ENCODE measurements around the gene TENT5A.
"Not testable (repeated sequence)": the region's sequence is repeated elsewhere in the genome, so short reads cannot be mapped to it uniquely, and the experiment has no call there.

Gene TENT5A

GRCh38 chr6:81750681-81751387 is 1.6 kb downstream of the TENT5A start:
- DNase-seq (ENCODE audit: low read depth) = no peak

DNA sequence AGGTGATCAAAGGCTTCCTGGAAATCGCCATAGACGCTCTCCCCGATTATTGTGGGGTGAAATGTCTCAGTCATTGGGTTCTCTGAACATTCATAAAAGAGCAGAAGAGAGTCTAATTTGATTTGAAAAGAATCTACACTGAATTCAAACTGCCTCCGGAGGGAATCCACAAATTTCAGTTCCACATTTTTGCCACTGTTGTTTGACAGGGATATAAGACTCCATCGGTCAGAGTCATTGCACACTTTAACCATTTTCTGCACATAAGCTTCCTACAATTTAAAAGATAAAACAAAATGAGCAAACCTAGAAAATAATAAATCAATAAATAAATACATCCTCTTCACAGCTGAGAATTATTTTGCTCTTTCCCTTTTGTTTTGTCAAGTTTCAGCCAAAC is 2.3 kb downstream of the TENT5A start:
- no peak for DNase-seq (ENCODE audit: low read depth)

GRCh38 chr6:81749707-81750106 is 2.8 kb downstream of the TENT5A start:
- no peak for DNase-seq (ENCODE audit: low read depth)

DNA sequence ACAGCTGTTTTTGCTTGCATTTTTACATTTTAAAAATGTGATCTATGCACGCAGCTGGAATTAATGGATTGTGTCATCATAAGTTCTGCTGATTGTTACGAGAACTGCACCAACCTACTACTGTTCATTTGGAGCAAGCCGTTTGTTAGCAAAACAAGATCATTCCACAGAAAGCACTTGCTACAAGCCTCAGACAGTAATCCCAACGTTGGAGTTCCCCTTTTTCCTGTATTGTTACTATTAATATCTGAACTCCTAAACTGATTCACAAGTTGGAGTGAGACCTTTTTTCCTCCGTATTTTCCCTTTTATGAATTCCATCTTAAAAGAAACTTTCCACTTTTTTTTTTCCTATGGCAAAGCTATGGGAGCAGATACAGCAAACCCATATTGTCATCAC is 3.5 kb downstream of the TENT5A start:
- DNase-seq (ENCODE audit: low read depth) = no peak

DNA sequence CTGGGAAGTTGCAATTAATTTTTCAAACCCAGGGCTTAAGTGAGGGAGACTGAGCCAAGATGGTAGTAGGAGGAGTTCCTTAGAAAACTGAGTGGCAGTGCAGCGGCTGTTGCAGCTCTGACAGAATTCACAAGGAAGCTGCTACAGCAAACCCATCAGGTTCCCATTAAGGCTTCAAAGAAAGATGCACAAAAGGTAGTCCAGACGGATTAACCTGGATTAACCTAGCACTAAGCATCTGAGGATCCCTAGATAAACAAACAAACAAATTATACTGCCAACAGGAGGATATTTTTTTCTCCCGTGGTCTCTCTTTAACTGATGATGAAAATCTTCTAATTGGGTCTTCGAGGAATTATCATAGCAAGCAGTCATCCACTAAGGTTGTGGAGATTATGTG is 5.2 kb downstream of the TENT5A start:
- no peak for DNase-seq (ENCODE audit: low read depth)

GRCh38 chr6:81744131-81744530 is 8.3 kb downstream of the TENT5A start:
- no peak for DNase-seq (ENCODE audit: low read depth)

- no peak for DNase-seq (ENCODE audit: low read depth)
These were observed 8.8 kb downstream of the TENT5A start for GRCh38 chr6:81743649-81744048.

GRCh38 chr6:81741689-81742088 is 10.8 kb downstream of the TENT5A start:
- DNase-seq (ENCODE audit: low read depth) = no peak

DNA sequence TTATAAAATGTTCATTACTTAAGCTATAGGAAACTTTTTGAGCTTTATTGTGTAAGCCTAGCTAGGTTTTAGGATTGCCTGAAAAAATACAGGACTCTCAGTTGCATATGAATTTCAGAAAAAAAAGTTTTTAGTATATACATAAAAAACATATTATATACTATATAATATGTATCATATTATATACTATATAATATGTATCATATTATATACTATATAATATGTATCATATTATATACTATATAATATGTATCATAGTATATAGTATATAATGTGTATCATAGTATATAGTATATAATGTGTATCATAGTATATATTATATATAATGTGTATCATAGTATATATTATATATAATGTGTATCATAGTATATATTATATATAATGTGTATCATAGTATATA is 11.9 kb downstream of the TENT5A start:
- not testable (repeated sequence) for DNase-seq (ENCODE audit: low read depth)

DNA sequence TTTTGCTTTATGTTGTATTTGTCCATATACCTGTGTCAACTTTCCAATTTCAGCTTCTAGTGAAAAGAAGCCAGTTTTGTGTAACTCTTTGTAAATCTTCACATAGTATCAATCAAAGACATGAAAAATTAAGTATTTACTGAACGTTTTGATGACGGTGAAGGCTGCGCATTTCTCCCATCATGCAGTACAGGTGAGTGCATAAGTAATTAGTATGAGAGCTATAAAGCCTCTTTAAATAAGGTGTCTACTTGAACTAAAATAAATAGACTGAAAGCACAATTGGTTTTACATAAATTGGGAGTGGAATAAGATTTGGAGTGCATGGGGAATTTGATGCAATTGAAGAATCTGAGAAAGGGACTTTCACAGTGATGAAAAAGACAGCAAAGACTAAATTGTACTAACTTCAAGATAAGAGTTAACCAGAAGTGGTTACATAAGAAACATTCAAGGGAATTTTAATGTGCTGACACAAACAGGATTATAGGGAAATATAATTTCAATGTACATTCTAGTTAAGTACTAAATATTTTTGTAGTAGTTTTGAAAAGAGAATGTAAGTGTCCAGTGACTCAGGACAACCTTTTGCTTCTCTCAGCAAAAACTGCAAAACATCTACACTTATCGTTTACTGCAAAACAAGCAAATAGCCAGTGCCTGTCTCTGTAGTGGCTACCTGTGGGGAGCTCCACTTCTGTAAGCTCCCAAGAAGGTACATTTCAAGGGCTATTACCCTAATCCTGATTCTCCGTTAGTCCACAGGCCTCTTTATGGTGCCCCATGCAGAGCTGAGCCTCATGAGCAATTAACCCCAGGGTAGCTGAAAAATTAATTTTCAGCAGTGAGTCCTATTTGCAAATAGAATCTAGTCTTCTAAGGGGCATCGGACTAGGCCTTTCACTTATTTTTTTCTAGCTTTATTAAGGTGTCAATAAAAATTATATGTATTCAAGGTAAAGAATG is 13.0 kb downstream of the TENT5A start:
- no peak for DNase-seq (ENCODE audit: low read depth)

- DNase-seq (ENCODE audit: low read depth) = no peak
These were observed 16.1 kb downstream of the TENT5A start for GRCh38 chr6:81736428-81736827.

DNA sequence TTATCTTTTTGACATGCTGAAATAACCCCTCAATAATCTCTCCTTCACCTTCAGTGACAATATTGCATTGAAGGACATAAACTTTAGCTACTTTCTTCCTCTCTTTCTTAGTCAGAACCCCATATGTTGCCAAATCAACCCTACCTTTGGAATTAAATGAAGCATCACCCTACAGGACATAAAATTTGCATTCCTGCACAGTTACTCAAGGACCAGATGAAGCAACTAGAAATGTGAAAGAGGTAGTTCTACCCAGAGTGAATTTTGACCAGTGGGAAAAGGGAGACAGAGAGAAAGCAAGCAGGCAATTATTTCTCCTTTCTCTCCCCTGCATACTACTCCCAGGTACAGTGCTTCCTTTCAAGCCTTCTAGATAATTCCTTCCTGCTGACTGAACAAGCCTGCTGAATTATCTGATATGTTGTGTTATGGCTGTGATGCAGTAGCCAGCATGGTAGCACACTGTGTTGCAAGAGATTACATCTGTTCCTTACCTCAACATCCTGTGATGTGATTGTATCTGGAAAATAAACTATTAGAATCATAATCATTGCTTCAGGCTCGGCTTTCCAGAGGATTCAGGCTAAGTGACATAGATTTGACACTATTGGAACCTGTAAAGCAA is 16.6 kb downstream of the TENT5A start:
- no peak for DNase-seq (ENCODE audit: low read depth)

GRCh38 chr6:81734500-81735150 is 17.9 kb downstream of the TENT5A start:
- DNase-seq (ENCODE audit: low read depth) = no peak

- DNase-seq (ENCODE audit: low read depth) = no peak
These were observed 18.4 kb downstream of the TENT5A start for GRCh38 chr6:81734081-81734480.

DNA sequence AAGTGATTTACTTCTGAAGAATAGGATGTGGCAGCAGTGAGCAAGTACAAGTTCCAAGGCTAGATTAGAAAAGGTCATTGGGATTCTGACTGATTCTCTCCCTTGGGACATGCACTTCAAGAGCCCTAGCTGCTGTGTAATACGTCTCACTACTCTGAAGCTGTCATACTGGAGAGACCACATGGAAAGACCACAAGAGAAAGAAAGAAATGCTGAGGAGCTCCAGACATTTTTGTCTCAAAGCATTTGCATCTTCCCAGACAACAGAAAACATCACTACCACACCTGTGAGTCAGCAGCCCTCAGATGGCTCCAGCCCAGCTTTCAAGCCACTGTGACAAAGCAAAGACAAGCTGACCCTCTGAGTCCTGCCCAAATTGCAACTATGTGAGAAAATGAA is 20.7 kb downstream of the TENT5A start:
- no peak for DNase-seq (ENCODE audit: low read depth)

- no peak for DNase-seq (ENCODE audit: low read depth)
These were observed 24.5 kb downstream of the TENT5A start for GRCh38 chr6:81727876-81728517.

- no peak for DNase-seq (ENCODE audit: low read depth)
These were observed 27.4 kb downstream of the TENT5A start for GRCh38 chr6:81725127-81725526.

DNA sequence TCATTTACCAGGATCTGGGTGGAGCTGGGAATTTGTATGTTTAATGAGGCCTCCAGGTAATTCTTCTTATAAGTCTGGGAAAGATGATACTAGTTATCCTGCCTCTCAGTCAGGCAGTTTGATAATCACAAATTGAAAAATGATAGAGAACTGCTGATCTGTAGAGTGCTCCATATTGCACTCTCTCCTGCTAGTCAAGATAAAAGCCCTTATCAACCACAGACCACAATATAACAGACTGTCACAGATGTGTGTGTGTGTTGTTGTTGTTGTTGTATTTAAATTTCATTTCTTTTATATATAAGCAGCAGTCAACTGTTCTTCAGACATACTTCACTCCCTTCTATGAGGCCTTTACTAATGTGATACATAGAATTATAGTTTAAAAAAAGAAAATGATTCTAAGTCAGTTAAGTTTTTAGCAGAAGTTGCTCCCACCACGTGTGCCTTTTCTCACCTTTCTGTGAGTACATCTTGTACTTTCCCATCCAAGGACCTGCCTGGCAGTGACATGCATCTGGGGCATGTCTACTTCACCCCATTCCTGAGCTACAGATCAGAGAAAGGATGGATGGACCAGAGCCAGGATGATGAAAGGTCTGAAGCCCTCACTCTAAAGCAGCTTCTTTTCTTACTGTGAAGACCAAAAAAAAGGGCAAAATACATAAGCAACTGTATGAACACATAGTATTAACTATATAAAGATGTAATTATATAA is 29.8 kb downstream of the TENT5A start:
- no peak for DNase-seq (ENCODE audit: low read depth)

- DNase-seq (ENCODE audit: low read depth) = no peak
These were observed 32.1 kb downstream of the TENT5A start for GRCh38 chr6:81720427-81720826.

DNA sequence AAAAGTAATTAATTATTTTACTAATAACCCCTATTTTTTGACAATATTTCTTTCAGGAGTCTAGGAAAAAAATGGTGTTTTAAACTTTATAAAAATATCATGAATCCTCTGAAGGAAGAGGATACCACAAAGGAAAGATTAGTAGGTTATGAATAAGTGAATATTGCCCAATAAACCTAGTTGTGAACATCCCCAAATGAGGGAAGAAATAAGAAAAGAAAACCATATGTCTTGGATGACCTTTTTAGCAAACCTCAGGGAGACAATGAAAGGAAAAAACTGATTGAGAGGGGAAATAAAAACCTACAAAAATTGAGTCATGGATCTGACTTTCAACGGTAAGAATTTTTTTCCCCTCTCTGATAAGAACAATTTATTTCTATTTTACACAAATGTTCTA is 34.4 kb downstream of the TENT5A start:
- DNase-seq (ENCODE audit: low read depth) = no peak

DNA sequence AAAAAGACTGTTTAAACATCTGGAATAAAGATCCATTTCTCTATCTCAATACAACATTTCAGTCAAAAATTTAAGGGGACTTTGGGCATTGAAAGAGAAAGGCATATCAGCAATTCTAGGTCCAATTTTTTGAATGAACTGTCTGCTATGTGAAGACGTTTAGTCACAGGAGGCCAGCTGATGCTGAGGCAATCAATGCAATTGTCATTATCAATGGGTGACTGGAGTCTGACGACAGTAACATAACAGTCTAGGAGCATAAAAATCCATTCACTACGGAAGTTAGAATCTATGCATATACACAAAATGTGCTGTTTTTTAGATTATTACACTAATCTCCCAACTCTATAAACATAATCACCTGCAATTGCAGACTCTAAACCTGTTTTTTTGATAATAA is 37.8 kb downstream of the TENT5A start:
- no peak for DNase-seq (ENCODE audit: low read depth)

Data from HS-27A (cell line).